Gastroesophageal sphincter (tissue), 4 donors: ENCODE measurements around the gene GALNT18. TPM values are rescaled to one million over a fixed set of nuclear protein-coding genes. Genes with fewer than 3 reads are reported as not detected.

Experiments used
- ATAC-seq: fragments of 150-250 bp; one replicate; pipeline ENCODE4 v1.9.1; 2016; ENCODE audit warnings: mild to moderate bottlenecking, moderate library complexity
- H3K27ac ChIP-seq, 4 donors: fragments of 200-600 bp; sonication (generic) in 3 of 4; 1 replicate in 3 of 4; 2 replicates in 1 of 4; pipeline ENCODE4 v1.5.1; 2016 to 2019
- H3K27me3 ChIP-seq: fragments of 200-600 bp; sonication (generic); one replicate; pipeline ENCODE4 v1.5.1; 2019
- H3K36me3 ChIP-seq, 2 donors: fragments of 200-600 bp; sonication (generic); one replicate each; pipeline ENCODE4 v1.5.1; 2019; ENCODE audit warnings: control low read depth in 1 of 2
- H3K4me1 ChIP-seq, 3 donors: fragments of 200-600 bp; sonication (generic); 1 replicate in 2 of 3; 2 replicates in 1 of 3; pipeline ENCODE4 v1.5.1; 2016 to 2019; ENCODE audit warnings: control low read depth in 2 of 3
- H3K4me3 ChIP-seq, 2 donors: fragments of 200-600 bp; sonication (generic); one replicate each; pipeline ENCODE4 v1.5.1; 2019; ENCODE audit warnings: mild to moderate bottlenecking in 1 of 2, moderate library complexity in 1 of 2
- H3K9me3 ChIP-seq, 3 donors: fragments of 200-600 bp; sonication (generic); one replicate each; pipeline ENCODE4 v1.5.1; 2017 to 2019; ENCODE audit warnings: control low read depth in 2 of 3
- EP300 ChIP-seq: sonication (generic); formaldehyde crosslinking; IDR thresholded peaks from one replicate; pipeline ENCODE4 v1.6.1; 2017; ENCODE audit warnings: antibody characterized with exemption, mild to moderate bottlenecking
- POLR2A ChIP-seq, 2 donors: fragments of 450-650 bp; IDR thresholded peaks; one replicate each; pipeline ENCODE4 v1.6.1; 2017; ENCODE audit warnings: antibody characterized with exemption in 2 of 2, mild to moderate bottlenecking in 2 of 2, moderate library complexity in 1 of 2
- POLR2AphosphoS5 ChIP-seq: sonication (generic); formaldehyde crosslinking; IDR thresholded peaks from one replicate; pipeline ENCODE4 v1.6.1; 2017; ENCODE audit warnings: antibody characterized with exemption
- WGBS, 2 donors: methylation state at CpG; one replicate each; pipeline ENCODE4 v1.1.5; 2018; ENCODE audit warnings: low coverage in 1 of 2; 5-methylcytosine and 5-hydroxymethylcytosine counted together
- total RNA-seq, 4 donors: library from RNA; depleted of rRNA; stranded (reverse); fragments of >200 nt; gene quantifications; one replicate each; pipeline ENCODE4 v1.1.0, GENCODE V29; 2016
- TF ChIP-seq, protein P1 (sequence below), 4 experiments: fragments of 200-600 bp in 2 of 4; fragments of 450-650 bp in 2 of 4; sonication (generic) in 1 of 4; IDR thresholded peaks; one replicate each; pipeline ENCODE4 v1.5.1; 2017 to 2019; ENCODE audit warnings: antibody characterized with exemption in 4 of 4, mild to moderate bottlenecking in 2 of 4, moderate library complexity in 2 of 4

The GALNT18 gene
- total RNA-seq, 4 donors from 2014 or later = 16.0 to 65.6 (median 35.2) TPM

DNA sequence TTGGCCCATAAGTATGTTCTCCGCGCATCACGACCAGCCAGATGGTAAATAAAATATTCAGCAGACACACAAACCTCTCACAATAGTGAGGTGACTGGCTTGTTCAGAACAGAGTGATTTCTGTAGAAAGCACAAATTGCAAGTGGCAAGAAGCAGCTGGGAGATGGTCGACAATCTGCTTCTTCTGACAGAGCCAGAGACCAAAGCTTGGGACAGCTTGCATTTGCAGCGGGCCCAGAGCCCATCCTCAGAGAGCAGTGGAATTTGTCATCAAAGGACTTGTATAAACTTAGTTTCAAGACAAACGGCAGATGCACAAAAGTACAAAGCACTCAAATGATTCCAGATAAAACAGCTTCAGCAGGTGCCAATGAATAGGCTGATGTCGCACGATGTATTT lies 7.6 kb upstream of the GALNT18 start:
- Histone ChIP-seq H3K4me1 (peaks cover 0 to 11% (median 0%) of the 10 kb centered on the region in 3 donors), H3K27me3 (no peaks in the 10 kb centered on the region), H3K4me3 (no peak overlapping the region), H3K9me3 (no peaks in the 10 kb centered on the region), H3K36me3 (no peaks in the 10 kb centered on the region), H3K27ac (no peak overlapping the region)
- ATAC-seq = no peak
- TF ChIP-seq EP300 (no peak), POLR2AphosphoS5 (no peak)
- 43 to 66% methylated on average over 5 of the region's 8 CpGs for WGBS, 2 donors

DNA sequence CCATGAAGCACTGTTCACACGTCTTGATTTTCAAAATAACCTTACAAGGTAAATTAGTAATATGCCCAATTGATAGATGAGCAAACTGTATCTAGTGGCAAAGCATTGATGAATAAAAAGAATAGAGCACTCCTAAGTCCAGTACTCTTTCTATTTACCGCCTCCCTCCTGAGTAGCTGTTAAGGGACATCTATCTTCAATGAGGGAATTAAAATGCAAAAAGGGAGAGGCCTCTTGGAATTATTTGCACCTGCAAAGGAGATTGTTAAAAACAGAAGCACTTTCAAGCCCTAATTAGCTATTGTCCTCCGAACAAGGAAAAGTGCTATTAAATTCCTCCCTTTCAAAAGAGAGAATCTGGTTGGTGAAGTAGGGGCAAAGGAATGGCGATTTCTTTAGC lies 6.8 kb upstream of the GALNT18 start:
- Histone ChIP-seq H3K9me3 (no peaks in the 10 kb centered on the region), H3K27me3 (no peaks in the 10 kb centered on the region), H3K36me3 (no peaks in the 10 kb centered on the region), H3K27ac (no peak overlapping the region), H3K4me3 (no peak overlapping the region), H3K4me1 (peaks cover 0 to 17% (median 0%) of the 10 kb centered on the region in 3 donors)
- WGBS, 2 donors = 87 to 95% methylated on average over 4 of the region's 4 CpGs
- TF ChIP-seq POLR2A (IDR thresholded peaks at IDR 0.05) = no peak
- ATAC-seq = no peak

DNA sequence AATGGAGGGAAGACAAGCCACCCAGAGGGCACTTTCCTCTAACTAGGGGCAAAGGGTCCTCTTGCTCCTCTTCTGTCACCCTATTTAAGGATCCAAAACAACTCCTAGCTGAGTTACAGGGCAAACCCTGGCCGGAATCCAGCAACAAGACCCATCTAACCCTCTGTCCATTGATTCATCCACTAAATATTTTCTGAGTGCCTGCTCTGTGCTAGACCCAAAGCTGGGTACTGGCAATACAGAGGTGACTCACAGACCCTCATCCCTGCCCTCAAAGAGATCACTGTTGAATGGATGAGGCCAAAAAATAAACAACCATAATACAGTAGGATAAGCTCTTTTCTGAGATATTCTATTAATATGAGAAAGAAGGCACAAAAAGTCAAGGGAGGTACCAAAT lies 4.3 kb upstream of the GALNT18 start:
- no peaks in the 10 kb centered on the region for H3K27me3 ChIP-seq
- H3K36me3 ChIP-seq = no peaks in the 10 kb centered on the region
- peaks cover 0 to 36% (median 5%) of the 10 kb centered on the region in 3 donors for H3K4me1 ChIP-seq
- no peak overlapping the region for H3K27ac ChIP-seq
- no peaks in the 10 kb centered on the region for H3K9me3 ChIP-seq
- TF ChIP-seq EP300 (no peak), POLR2AphosphoS5 (no peak), POLR2A (IDR thresholded peaks at IDR 0.05) (no peak)
- TF ChIP-seq, protein P1, sequence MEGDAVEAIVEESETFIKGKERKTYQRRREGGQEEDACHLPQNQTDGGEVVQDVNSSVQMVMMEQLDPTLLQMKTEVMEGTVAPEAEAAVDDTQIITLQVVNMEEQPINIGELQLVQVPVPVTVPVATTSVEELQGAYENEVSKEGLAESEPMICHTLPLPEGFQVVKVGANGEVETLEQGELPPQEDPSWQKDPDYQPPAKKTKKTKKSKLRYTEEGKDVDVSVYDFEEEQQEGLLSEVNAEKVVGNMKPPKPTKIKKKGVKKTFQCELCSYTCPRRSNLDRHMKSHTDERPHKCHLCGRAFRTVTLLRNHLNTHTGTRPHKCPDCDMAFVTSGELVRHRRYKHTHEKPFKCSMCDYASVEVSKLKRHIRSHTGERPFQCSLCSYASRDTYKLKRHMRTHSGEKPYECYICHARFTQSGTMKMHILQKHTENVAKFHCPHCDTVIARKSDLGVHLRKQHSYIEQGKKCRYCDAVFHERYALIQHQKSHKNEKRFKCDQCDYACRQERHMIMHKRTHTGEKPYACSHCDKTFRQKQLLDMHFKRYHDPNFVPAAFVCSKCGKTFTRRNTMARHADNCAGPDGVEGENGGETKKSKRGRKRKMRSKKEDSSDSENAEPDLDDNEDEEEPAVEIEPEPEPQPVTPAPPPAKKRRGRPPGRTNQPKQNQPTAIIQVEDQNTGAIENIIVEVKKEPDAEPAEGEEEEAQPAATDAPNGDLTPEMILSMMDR (IDR thresholded peaks at IDR 0.05) = no peak
- ATAC-seq = no peak
- WGBS, 2 donors = 86% methylated on average over 1 of the region's 1 CpG; no CpG with 5 or more reads in 1 of the 2 donors
- no peak overlapping the region for H3K4me3 ChIP-seq

DNA sequence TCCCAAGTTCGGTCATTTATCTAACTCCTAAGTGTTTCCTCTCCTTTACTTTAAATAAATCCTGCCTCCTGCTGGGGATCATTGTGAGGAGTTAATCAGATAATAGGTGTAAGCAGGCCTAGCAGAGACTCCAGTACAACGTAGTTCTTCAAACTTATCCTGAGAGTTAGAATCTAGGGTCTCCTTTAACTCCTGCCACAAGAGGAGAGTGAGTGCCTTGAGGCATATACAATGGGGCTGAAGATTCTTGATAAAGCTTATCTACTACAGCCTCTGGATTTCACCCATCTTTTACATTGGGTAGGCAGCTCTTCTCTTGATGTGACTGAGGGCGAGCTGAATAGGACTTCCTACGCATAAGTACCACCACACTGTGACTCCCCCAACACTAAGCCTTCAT lies 3.1 kb upstream of the GALNT18 start:
- H3K4me1 ChIP-seq = peaks cover 0 to 46% (median 5%) of the 10 kb centered on the region in 3 donors
- no peaks in the 10 kb centered on the region for H3K27me3 ChIP-seq
- no peaks in the 10 kb centered on the region for H3K36me3 ChIP-seq
- 82 to 94% methylated on average over 2 to 4 of the region's 4 CpGs for WGBS, 2 donors
- no peak overlapping the region for H3K27ac ChIP-seq
- H3K4me3 ChIP-seq = no peak overlapping the region
- no peak for ATAC-seq
- no peaks in the 10 kb centered on the region for H3K9me3 ChIP-seq
- TF ChIP-seq EP300 = no peak
- TF ChIP-seq POLR2AphosphoS5 = no peak
- TF ChIP-seq, protein P1 (IDR thresholded peaks at IDR 0.05) = no peak
- TF ChIP-seq POLR2A (IDR thresholded peaks at IDR 0.05) = no peak

DNA sequence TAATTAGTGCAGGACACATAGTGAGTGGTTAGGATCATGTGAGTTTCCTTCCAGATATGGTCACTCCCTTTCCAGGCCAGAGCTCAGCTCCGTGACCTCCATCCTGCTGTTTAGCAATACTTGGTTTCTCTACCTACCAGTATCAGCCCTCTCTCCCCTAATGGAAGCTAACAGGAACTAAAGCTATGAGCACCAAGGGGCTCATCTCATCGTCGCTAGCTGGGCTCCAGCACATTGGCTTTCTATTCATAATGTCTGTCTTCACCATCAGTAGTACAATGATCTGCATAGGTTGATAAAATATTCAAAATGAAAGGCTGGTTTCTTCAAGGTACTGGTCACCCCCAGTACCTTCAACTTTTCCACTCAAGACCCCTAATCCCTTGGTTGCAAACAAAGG lies 2.4 kb upstream of the GALNT18 start:
- TF ChIP-seq, protein P1 (IDR thresholded peaks at IDR 0.05) = no peak
- TF ChIP-seq POLR2A (IDR thresholded peaks at IDR 0.05) = no peak
- no peak for TF ChIP-seq POLR2AphosphoS5
- no peak for TF ChIP-seq EP300
- ATAC-seq = no peak
- Histone ChIP-seq H3K4me1 (peaks cover 0 to 46% (median 9%) of the 10 kb centered on the region in 3 donors), H3K4me3 (no peak overlapping the region), H3K27me3 (no peaks in the 10 kb centered on the region), H3K9me3 (no peaks in the 10 kb centered on the region), H3K27ac (peak overlapping the region in 2 of 4 donors; percentile 82 to 87), H3K36me3 (no peaks in the 10 kb centered on the region)
- 91 to 92% methylated on average over 3 of the region's 3 CpGs for WGBS, 2 donors

DNA sequence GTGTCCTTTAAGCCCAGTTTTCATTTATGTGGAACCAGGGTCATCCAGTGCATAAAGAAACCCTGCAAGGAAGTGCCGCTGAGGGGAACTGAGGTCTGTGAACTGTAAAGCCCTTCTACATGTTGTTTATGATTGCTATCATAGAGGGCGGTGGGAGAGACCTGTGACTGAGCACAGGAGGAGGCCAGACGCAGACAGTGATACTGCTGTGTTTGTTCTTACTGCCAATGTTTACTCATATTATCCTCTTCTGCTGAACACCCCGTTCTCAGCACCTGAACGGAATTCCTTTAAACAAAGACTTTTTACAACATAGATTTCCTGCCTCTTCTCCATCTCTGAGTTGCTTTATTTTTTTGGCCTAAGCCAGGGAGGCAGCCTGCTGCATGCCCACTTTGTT lies 967 bp upstream of the GALNT18 start:
- Histone ChIP-seq H3K9me3 (no peaks in the 10 kb centered on the region), H3K36me3 (no peaks in the 10 kb centered on the region), H3K4me3 (no peak overlapping the region), H3K27ac (peak overlapping the region in 3 of 4 donors; percentile 82 to 87 (median 86)), H3K27me3 (no peaks in the 10 kb centered on the region), H3K4me1 (peaks cover 0 to 59% (median 9%) of the 10 kb centered on the region in 3 donors)
- WGBS, 2 donors = 26 to 43% methylated on average over 4 to 5 of the region's 5 CpGs
- no peak for TF ChIP-seq EP300
- TF ChIP-seq POLR2AphosphoS5 = peak; percentile 10
- no peak for ATAC-seq
